Left forelimb (tissue), 1 donor: Measurements from ENCODE around the gene RASAL2.
"Not testable (repeated sequence)": the region's sequence is repeated elsewhere in the genome, so short reads cannot be mapped to it uniquely, and the experiment has no call there.

Source experiments
- DNase-seq: peaks from one replicate; pipeline ENCODE4 v3.0.0-alpha.2; 2018; ENCODE audit warnings: low spot score

RASAL2 gene

DNA sequence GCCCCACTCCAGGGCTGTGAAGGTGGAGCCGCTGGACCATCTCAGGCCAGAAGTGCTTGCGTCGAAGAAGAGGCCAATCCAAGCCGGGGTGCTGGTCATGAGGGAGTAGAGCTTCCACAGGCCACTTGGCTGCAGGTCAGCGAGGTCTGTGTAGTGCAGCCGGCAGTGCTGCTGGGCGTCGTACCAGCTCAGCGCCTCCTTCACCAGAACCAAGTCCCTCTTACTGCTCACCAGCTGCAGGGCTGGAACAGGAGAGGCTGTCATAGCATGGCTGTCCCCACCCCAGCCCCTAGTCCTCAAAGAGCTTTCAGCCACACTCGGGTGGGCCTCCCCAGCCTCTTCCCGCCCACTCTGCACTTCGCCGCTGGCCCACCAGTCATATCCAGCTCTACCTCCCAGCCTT lies 400.7 kb downstream of the RASAL2 start:
- no peak for DNase-seq

- DNase-seq: no peak
These were observed 401.3 kb downstream of the RASAL2 start for GRCh38 chr1:178495158-178495557.

- DNase-seq: no peak
These were observed 402.0 kb downstream of the RASAL2 start for GRCh38 chr1:178495741-178496409.

DNA sequence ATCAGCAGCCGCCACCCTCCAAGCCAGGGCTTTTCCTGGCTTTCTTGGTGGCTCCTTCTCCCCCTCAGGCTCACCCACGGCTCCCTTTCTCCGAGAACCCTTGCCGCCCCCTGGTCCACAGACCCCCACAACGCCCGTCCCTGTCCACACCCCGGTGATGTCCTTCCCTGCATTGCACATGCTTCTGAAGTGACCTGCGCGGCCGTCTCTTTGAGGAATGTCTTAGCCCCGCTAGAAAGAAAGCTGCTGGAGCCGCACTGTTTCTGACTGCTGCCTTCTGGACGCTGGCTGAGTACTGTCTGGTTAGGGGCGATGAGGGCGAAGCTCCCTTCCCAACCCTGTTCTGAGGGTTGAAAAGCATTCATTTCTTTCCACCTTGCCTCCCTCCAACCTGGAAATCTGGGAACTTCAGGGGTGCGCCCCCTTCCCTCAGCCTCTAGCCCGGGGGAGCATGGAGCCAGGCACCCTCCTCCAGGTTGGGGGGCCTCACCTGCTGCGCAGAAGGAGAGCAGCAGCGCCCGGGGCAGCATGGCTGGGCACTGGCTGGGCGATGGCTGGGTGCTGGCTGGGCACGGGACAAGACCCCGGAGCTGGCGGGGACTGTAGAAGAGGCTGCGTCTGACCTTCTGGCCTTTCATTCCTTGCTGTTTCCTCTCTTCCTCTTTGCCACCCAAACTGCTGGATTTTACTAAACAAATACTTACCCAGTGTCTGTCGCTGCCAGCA lies 402.7 kb downstream of the RASAL2 start, which contains the start of gene CLEC20A:
TSS of gene CLEC20A (minus strand) at position 555 of the 726 bp plus-strand sequence. CDS start at position 530, 25 bp downstream.
- DNase-seq: no peak

DNA sequence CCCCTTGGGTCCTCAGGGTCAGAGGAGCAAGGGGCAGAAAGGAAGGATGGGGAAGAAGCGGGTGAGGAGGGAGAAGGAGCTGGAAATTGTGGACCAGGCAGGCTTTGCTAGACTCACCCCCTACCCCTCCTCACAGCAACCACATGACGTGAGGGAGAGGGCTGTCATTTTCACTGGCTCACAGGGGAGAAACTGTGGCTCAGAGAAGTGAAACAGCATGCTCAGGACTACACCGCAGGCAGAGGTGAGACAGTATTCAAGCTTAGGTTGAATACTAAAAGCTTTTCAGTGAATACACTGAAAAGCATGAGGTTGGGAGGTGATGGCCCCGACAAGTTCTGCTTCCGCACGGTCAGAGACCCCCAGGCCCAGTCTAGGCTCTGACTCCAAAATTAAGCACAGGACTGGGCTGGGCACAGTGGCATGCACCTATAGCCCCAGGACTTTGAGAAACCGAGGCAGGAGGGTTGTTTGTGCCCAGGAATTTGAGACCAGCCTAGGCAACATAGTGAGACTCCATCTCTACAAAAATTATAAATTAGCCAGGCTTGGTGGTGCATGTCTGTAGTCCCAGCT lies 404.1 kb downstream of the RASAL2 start:
- DNase-seq: no peak

GRCh38 chr1:178498896-178499675 lies 405.2 kb downstream of the RASAL2 start:
- no peak for DNase-seq

DNA sequence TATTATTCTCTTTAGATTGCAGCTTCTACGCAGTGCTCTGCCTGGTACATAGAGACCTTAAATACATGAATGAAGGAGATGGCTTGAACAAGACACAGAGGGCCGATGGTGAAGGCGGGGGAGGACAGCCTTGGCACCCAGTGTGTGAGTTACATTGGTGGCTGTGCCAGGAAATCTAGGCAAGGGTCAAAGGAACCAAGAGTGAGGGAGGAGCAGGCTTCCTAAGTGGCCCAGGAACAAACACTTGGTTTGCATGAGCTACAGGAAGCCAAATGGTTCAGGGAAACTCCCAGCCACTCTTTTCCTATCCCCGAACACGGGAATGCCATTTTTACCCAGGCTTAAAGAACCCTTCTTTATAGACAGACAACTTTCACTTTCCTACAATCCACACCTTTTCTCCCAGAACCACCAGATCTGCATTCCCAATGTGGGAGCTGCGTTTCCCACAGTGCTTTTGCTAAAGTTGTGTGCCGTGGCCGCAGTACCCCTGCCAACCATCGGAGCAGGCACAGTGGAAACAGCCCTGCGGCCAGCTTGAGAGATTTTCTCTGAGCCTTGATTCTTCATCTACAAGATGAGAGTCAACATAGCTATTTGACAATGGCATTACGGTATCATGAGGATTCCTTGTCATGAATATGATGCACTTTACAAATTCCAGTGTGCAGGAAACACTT lies 406.3 kb downstream of the RASAL2 start:
- no peak for DNase-seq

- DNase-seq: no peak
These were observed 407.1 kb downstream of the RASAL2 start for GRCh38 chr1:178500936-178501554.

DNA sequence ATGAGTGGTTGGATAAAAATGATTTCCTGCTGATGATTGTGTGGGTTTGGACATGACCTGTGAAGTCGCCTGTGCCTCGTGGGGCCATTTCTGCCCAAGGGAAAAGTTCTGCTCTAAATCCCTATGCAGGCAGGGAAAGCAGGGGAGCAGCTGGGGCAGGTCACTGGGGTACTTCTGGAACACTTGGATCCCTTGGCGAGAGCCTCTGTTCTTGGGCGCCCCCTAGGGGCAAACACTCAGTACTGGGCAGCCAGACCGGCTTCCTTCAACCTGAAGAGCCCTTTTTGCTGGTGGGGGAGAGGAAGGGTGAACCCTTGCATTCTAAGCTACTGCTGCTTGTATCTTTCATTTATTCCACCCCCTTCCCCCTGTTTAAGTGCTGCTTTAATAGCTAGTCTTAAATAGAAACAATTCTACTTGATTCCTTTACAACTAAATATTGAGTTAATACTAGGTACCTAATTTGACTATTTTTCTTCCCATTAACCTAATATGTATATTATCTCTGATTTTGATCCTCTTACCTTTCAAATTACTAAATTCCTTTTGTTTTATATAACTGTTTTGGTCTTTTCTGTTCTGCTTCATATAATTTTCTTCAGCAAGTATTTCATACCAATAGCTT lies 407.9 kb downstream of the RASAL2 start:
- DNase-seq: no peak

DNA sequence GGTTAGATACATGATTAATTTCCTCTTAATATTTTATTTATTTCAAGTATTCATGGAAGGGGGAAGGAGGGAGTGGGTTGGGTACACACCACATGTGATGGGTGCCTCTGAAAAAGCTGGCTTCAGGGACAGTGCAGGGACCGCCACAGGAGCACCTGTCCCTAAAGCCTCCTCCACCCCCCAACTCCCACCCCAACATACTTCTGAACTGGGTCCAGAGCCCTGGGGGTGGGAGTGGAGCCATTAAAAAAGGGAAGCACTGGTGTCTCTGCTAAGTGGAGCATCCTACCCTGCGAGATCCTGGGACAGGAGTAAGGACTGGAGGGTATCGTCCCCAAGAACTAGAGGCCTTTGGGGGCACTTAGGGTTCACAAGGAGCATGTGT lies 408.4 kb downstream of the RASAL2 start:
- no peak for DNase-seq

DNA sequence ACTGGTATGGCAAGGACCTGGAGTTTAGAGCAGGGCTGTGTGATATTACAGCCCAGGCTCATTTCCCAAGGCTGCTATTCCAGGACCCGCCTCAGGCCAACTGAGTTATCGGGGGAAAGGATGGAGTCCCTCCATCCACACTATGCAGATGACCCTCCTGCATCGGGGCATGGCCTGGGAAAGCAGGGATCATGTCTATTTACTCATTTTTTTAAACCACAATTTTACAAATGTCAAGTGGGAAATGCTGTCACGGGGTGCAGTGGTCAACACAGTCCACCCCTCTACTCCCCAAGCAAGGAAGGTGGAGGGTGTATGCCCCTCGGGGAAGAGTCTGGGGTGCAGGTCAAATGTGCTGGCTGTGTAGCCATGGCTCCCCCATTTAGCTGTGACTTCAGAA lies 409.0 kb downstream of the RASAL2 start:
- DNase-seq: no peak

DNA sequence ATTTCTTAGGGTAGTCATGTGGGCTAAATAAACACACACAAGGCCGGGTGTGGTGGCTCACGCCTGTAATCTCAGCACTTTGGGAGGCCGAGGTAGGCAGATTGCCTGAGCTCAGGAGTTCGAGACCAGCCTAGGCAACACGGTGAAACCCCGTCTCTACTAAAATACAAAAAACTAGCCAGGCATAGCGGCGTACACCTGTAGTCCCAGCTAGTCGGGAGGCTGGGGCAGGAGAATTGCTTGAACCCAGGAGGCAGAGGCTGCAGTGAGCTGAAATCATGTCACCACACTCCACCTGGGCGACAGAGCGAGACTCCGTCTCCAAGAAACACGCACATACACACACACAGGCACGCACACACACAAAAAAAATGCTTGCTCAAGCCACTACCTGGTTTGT lies 409.4 kb downstream of the RASAL2 start:
- not testable (repeated sequence) for DNase-seq

DNA sequence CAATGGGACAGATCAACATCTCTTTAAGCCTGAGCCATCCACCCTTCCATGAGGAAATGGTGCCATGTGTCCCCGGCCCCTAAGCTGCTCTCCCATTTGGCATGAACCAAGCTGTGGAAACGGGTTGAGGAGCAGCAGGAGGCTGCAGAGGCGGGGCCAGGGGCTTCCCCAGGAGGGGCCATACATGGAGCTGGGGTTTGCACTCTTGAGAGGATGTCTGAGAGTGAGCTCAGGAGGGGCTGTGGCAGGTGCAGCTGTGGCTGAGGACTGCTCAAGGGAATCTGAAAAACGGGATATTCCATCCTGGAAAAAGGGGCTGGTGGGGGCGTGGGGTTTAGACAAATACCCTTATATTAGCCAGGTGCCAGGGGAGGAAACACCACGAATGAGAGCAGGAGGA lies 409.9 kb downstream of the RASAL2 start:
- DNase-seq: no peak

DNA sequence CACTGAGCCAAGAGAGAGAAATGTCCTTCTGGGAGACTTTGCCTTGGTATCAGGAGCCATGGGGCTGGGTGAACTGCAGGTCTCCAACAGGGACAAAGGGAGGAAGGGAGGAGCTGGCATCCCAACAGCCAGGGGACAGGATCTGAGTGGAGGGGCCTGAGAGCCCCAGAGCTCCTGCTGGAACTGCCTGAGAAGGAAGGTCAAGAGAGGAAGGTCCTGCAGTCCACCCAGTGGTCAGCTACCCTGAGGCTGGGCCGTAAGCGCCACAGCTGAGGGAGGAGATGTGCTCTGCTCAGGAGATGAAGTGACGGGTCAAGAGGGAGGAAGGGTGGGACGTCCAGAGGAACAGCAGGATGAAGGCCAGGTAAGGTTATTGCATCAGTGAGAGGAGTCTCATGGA lies 410.4 kb downstream of the RASAL2 start:
- no peak for DNase-seq

DNA sequence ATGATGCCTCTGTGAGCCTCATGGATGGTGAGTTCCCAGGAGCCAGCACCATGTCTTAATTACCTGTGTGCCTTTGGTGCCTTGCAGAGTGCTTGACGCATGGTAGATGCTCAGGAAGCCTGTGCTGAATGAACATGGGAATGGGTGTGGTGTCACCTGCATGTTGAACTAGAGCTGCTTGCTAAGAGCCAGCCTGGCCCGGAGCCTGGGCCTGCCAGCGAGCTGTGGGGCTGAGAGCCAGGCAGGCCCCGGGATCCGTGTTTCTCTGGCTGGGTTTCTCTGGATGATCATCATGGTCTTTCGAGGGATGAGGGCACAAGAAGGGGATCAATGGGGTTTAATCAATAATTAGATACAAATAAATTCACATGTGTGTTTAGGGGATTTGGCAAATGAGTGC lies 412.3 kb downstream of the RASAL2 start:
- DNase-seq: no peak

- DNase-seq: no peak
These were observed 412.8 kb downstream of the RASAL2 start for GRCh38 chr1:178506669-178507068.

DNA sequence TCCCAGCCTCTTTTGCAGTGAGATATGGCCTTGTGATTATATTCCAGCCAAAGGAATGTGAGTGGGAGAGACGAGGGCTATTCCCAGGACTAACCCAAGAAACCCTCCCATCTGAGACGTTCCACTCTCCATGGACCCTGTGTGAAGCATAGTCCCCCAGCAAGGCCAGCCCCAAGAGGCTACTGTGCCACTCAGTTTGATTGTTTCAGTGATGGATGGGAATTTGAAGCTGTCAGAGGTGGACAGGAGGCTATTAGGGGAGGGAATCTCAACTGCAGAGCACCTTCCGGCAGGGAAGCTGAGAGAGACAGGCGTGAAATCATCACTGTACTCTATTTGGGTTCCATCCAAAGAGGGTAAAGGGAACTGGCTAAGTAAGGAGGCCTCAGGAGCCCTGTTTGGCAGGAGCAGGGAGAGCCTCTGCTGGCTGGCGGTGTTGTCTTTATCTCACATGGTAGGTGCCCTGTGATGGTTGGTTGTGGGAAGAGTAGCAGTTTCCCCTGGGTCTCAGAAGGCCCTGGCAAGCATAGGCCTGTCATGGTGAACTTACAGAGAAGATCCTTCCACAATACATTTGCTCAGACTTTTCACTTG lies 415.6 kb downstream of the RASAL2 start:
- no peak for DNase-seq

DNA sequence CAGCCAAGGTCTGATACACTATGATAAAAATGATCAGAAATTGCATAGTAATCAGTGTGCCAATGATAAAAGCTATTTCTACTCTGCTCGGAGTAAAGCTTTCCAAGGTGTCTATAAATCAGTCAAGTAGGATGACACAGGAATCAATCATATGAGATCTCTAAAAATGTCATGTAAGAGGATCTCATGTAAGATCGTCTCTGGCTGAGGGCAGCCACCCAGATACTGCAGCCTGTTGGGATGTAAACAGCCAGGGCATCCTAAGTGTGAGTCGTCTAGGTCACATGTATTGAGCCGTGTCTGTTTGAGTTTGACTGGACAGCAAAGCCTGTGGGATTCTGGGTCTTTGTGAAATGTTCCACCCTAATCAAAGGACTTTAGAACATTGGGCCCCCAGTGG lies 416.3 kb downstream of the RASAL2 start:
- DNase-seq: no peak

DNA sequence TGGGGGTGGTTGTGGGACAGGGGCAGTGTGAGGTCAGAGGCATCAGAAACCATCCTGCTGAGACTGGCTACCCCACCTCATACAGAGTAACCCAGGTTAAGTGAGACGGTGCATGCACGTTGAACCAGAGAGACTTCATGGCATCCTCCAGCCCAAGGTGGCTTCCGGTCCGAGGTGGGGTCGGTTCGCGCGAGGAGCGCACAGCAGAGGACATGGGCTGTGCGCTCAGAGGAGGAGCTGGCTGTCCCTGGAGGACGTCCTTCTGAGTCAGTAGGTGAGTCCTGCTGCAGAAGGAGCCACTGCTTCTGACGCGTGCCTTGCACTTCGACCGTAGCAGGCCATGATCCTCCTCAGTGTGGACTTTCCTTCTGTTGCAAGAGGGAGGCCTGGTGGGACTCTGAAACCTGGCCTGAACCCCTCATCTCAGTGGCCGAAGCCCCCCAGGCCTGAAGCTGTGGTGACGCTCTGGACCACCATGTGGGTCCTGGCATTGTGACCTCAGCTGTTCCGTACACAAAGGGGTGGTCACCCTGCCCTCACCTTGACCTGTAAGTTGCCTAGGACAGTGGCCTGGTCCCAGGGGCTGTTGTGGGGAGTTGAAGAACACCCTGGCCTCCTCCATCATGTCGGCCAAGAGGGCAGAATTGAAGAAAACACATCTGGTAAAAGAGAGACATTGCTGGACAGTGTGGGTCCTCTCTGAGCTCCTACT lies 418.8 kb downstream of the RASAL2 start, which contains the start of gene TEX35:
TSS of gene TEX35 (plus strand) at position 544 of the 712 bp plus-strand sequence. CDS start at position 624, 80 bp downstream.
- DNase-seq: no peak
